Spleen (tissue), 11 donors: ENCODE data around the gene ADCY10. TPM values are rescaled to one million over a fixed set of nuclear protein-coding genes. Genes with fewer than 3 reads are reported as not detected.

ENCODE experiments used
- DNase-seq: peaks from one replicate; pipeline ENCODE4 v3.0.0-alpha.2; 2020
- H3K27ac ChIP-seq, 8 donors: fragments of 200-600 bp; sonication (generic) in 7 of 8; 1 replicate in 4 of 8; 2 replicates in 4 of 8; pipeline versions ENCODE4 v1.5.0 to v1.8.0; 2016 to 2021; ENCODE audit warnings: inconsistent platforms in 4 of 8, mild to moderate bottlenecking in 4 of 8, moderate library complexity in 1 of 8
- H3K27me3 ChIP-seq, 7 donors: fragments of 200-600 bp; sonication (generic) in 6 of 7; replicated peaks in 1 of 7; 1 replicate in 4 of 7; 2 replicates in 3 of 7; pipeline versions ENCODE4 v1.5.0 to v1.8.0; 2016 to 2021; ENCODE audit warnings: inconsistent platforms in 3 of 7, mild to moderate bottlenecking in 1 of 7
- H3K36me3 ChIP-seq, 6 donors: fragments of 200-600 bp; sonication (generic) in 5 of 6; 1 replicate in 4 of 6; 2 replicates in 2 of 6; pipeline versions ENCODE4 v1.5.0 to v1.8.0; 2016 to 2021; ENCODE audit warnings: inconsistent platforms in 2 of 6
- H3K4me1 ChIP-seq, 6 donors: fragments of 200-600 bp; sonication (generic) in 5 of 6; 1 replicate in 3 of 6; 2 replicates in 3 of 6; pipeline versions ENCODE4 v1.5.0 to v1.8.0; 2016 to 2021; ENCODE audit warnings: inconsistent platforms in 3 of 6
- H3K4me3 ChIP-seq, 8 donors: fragments of 200-600 bp; sonication (generic) in 7 of 8; 1 replicate in 4 of 8; 2 replicates in 4 of 8; pipeline versions ENCODE4 v1.5.0 to v1.8.0; 2016 to 2021; ENCODE audit warnings: inconsistent platforms in 4 of 8, mild to moderate bottlenecking in 4 of 8, moderate library complexity in 2 of 8
- H3K9me3 ChIP-seq, 8 donors: fragments of 200-600 bp; sonication (generic) in 7 of 8; 1 replicate in 4 of 8; 2 replicates in 4 of 8; pipeline versions ENCODE4 v1.5.0 to v1.8.0; 2016 to 2021; ENCODE audit warnings: inconsistent platforms in 4 of 8
- CTCF ChIP-seq, 11 experiments: fragments of 200-600 bp in 7 of 11; fragments of 450-650 bp in 4 of 11; sonication (generic) in 4 of 11; IDR thresholded peaks in 8 of 11; conservative IDR thresholded peaks in 3 of 11; 1 replicate in 7 of 11; 2 replicates in 4 of 11; pipeline versions ENCODE4 v1.4.0 to v1.8.0; 2016 to 2021; ENCODE audit warnings: antibody characterized with exemption in 11 of 11, inconsistent platforms in 4 of 11, mild to moderate bottlenecking in 1 of 11
- POLR2A ChIP-seq, 3 donors: fragments of 450-650 bp; IDR thresholded peaks; one replicate each; pipeline ENCODE4 v1.5.1; 2017; ENCODE audit warnings: antibody characterized with exemption in 3 of 3, mild to moderate bottlenecking in 1 of 3
- POLR2AphosphoS5 ChIP-seq, 3 donors: sonication (generic); formaldehyde crosslinking; IDR thresholded peaks; one replicate each; pipeline ENCODE4 v1.5.1; 2017; ENCODE audit warnings: antibody characterized with exemption in 3 of 3
- WGBS, 5 donors: extraction: QIAGEN DNeasy Blood & Tissue Kit in 3 of 5; methylation state at CpG; one replicate each; pipeline versions ENCODE4 v1.1.5 to v1.1.7; 2013 to 2018; 5-methylcytosine and 5-hydroxymethylcytosine counted together
- intact Hi-C: fragments of 100-400 bp; cut with DNase I; formaldehyde crosslinking; loops from one replicate; pipeline ENCODE4 v1.15.0; 2023; ENCODE audit warnings: low total_unique reads
- polyA plus RNA-seq, 3 donors: library from polyadenylated mRNA; stranded (reverse); fragments of 200-250 nt; gene quantifications; one replicate each; pipeline ENCODE4 v1.2.1, GENCODE V29; 2013
- total RNA-seq, 7 donors: library from RNA; depleted of rRNA in 3 of 7; stranded (reverse); fragments of >200 nt in 3 of 7; fragmentation: NEBNext Ultra II Directional in 4 of 7; extraction: Animal tissue kit (Norgen Biotek cat#: 25700) in 4 of 7; gene quantifications; one replicate each; pipeline versions ENCODE4 v1.1.0 to v1.2.1, GENCODE V29; 2016 to 2021
- donor health status: healthy with polysubstance abuse.
- donor health status: DM: no; HTN: no; CAD: no; lungs with moderate emphysema.
- donor health status: DM: no; HTN: no; CAD: no.
- donor health status: Bipolar disorder and iron deficiency.
- donor health status: healthy.
- donor health status: DM: no; HTN: no; CAD: no.
- donor health status: DM: yes; HTN: yes; CAD: no.

Gene ADCY10
- total and polyA plus RNA-seq, 10 donors = 0.04 to 0.40 (median 0.16) TPM; not detected in 4

GRCh38 chr1:167819849-167820683 lies 93.9 kb downstream of the ADCY10 start:
- DNase-seq = peak; percentile 84
- peak overlapping the region in 7 of 8 donors; percentile 41 to 79 (median 66) for H3K27ac ChIP-seq
- H3K9me3 ChIP-seq = peaks cover 0 to 14% (median 11%) of the 10 kb centered on the region in 8 donors
- intact Hi-C loops = no loop called here
- peaks cover 0 to 18% (median 0%) of the 10 kb centered on the region in 7 donors for H3K27me3 ChIP-seq
- H3K4me1 ChIP-seq = peaks cover 0 to 12% (median 7%) of the 10 kb centered on the region in 6 donors
- H3K36me3 ChIP-seq = no peaks in the 10 kb centered on the region
- TF ChIP-seq POLR2AphosphoS5 (IDR thresholded peaks at IDR 0.05) (peak; percentile 45 to 82 (median 67)), POLR2A (IDR thresholded peaks at IDR 0.05) (no peak)
- WGBS, 5 donors = 11 to 15% (median 14%) methylated on average over 33 to 35 of the region's 35 CpGs
- H3K4me3 ChIP-seq = peak overlapping the region in 7 of 8 donors; percentile 12 to 63 (median 30)

- TF ChIP-seq POLR2A (IDR thresholded peaks at IDR 0.05) = no peak
- no peak for TF ChIP-seq POLR2AphosphoS5 (IDR thresholded peaks at IDR 0.05)
- TF ChIP-seq CTCF (IDR thresholded peaks at IDR 0.05 in 8 of 11, conservative IDR thresholded peaks at IDR 0.05 in 3 of 11) = no peak
- intact Hi-C loops = no loop called here
- peaks cover 0 to 15% (median 0%) of the 10 kb centered on the region in 7 donors for H3K27me3 ChIP-seq
- no peak overlapping the region for H3K27ac ChIP-seq
- no peaks in the 10 kb centered on the region for H3K36me3 ChIP-seq
- no peak for DNase-seq
- WGBS, 5 donors = 79 to 98% (median 93%) methylated on average over 1 of the region's 1 CpG
- peaks cover 0 to 11% (median 7%) of the 10 kb centered on the region in 6 donors for H3K4me1 ChIP-seq
- peaks cover 0 to 39% (median 32%) of the 10 kb centered on the region in 8 donors for H3K9me3 ChIP-seq
- no peak overlapping the region for H3K4me3 ChIP-seq
These were observed 98.3 kb downstream of the ADCY10 start for GRCh38 chr1:167815650-167816049.

GRCh38 chr1:167812972-167813371 lies 101.0 kb downstream of the ADCY10 start:
- Histone ChIP-seq H3K36me3 (no peaks in the 10 kb centered on the region), H3K27ac (no peak overlapping the region), H3K27me3 (no peaks in the 10 kb centered on the region), H3K9me3 (peaks cover 0 to 39% (median 32%) of the 10 kb centered on the region in 8 donors), H3K4me3 (no peak overlapping the region), H3K4me1 (no peaks in the 10 kb centered on the region)
- no peak for DNase-seq
- intact Hi-C loops = no loop called here
- no peak for TF ChIP-seq CTCF (IDR thresholded peaks at IDR 0.05 in 8 of 11, conservative IDR thresholded peaks at IDR 0.05 in 3 of 11)
- TF ChIP-seq POLR2AphosphoS5 (IDR thresholded peaks at IDR 0.05) = no peak

GRCh38 chr1:167808690-167809089 lies 105.2 kb downstream of the ADCY10 start:
- Histone ChIP-seq H3K4me1 (peaks cover 0 to 18% (median 15%) of the 10 kb centered on the region in 6 donors), H3K27ac (no peak overlapping the region), H3K4me3 (no peak overlapping the region), H3K36me3 (no peaks in the 10 kb centered on the region), H3K27me3 (no peaks in the 10 kb centered on the region), H3K9me3 (peaks cover 0 to 18% (median 14%) of the 10 kb centered on the region in 8 donors)
- intact Hi-C loops = no loop called here
- no peak for TF ChIP-seq POLR2A (IDR thresholded peaks at IDR 0.05)
- TF ChIP-seq CTCF (IDR thresholded peaks at IDR 0.05 in 8 of 11, conservative IDR thresholded peaks at IDR 0.05 in 3 of 11) = no peak
- TF ChIP-seq POLR2AphosphoS5 (IDR thresholded peaks at IDR 0.05) = no peak
- no peak for DNase-seq
- 44 to 59% (median 48%) methylated on average over 3 of the region's 3 CpGs for WGBS, 5 donors
